ENCODE measurements around the gene PLAC8L1. TPM values are rescaled to one million over a fixed set of nuclear protein-coding genes. Genes with fewer than 3 reads are reported as not detected.

PLAC8L1 gene
- total RNA-seq, 2 experiments from 2014 or later, result 0.47 to 0.48 TPM

GRCh38 chr5:146107901-146108300 is 2.5 kb upstream of the PLAC8L1 start:
- Mint-ChIP-seq H3K9me3 (no peaks in the 10 kb centered on the region), H3K27me3 (no peaks in the 10 kb centered on the region), H3K27ac (no peak overlapping the region), H3K4me3 (no peak overlapping the region), H3K4me1 (no peaks in the 10 kb centered on the region), H3K36me3 (ENCODE audit: low read depth) (peaks cover 12% of the 10 kb centered on the region)
- DNase-seq, result no peak
- ChIA-PET CTCF (no interaction called here), POLR2A (no interaction called here)

GRCh38 chr5:146103594-146103993 is 1.8 kb downstream of the PLAC8L1 start:
- H3K27ac Mint-ChIP-seq, result no peak overlapping the region
- peaks cover 4% of the 10 kb centered on the region for H3K36me3 Mint-ChIP-seq (ENCODE audit: low read depth)
- H3K4me3 Mint-ChIP-seq, result no peak overlapping the region
- no peaks in the 10 kb centered on the region for H3K4me1 Mint-ChIP-seq
- no peak for DNase-seq
- POLR2A ChIA-PET, result no interaction called here
- H3K27me3 Mint-ChIP-seq, result no peaks in the 10 kb centered on the region
- CTCF ChIA-PET, result no interaction called here
- H3K9me3 Mint-ChIP-seq, result no peaks in the 10 kb centered on the region

- Mint-ChIP-seq H3K4me3 (no peak overlapping the region), H3K27ac (no peak overlapping the region), H3K4me1 (no peaks in the 10 kb centered on the region), H3K9me3 (no peaks in the 10 kb centered on the region), H3K36me3 (ENCODE audit: low read depth) (peaks cover 4% of the 10 kb centered on the region), H3K27me3 (no peaks in the 10 kb centered on the region)
- ChIA-PET POLR2A (no interaction called here), CTCF (no interaction called here)
- DNase-seq, result no peak
Observed at GRCh38 chr5:146101646-146102045, 3.7 kb downstream of the PLAC8L1 start.

DNA sequence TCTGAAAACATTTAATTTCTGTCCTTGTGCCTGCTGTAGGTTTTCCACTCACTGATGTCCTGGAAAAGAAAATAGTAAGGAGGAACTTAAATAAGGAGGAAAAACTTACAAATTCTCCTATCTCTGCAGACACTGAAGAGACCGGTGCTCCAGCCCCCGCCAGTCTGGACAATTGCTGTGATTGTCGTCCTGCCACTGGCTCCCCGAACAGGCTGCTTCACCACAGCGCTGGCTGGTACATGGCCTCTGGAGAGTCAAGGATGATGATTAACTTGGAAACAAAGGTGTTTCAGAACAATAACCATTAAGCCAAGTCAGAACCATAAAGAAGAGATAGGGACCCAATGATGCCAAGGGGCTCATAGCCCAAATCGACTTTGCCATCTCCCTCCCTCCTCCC is 7.3 kb downstream of the PLAC8L1 start:
- no peak for DNase-seq
- no peaks in the 10 kb centered on the region for H3K9me3 Mint-ChIP-seq
- no peaks in the 10 kb centered on the region for H3K27me3 Mint-ChIP-seq
- H3K4me1 Mint-ChIP-seq, result no peaks in the 10 kb centered on the region
- no peaks in the 10 kb centered on the region for H3K36me3 Mint-ChIP-seq (ENCODE audit: low read depth)
- ChIA-PET POLR2A (no interaction called here), CTCF (no interaction called here)
- no peak overlapping the region for H3K27ac Mint-ChIP-seq
- no peak overlapping the region for H3K4me3 Mint-ChIP-seq

DNA sequence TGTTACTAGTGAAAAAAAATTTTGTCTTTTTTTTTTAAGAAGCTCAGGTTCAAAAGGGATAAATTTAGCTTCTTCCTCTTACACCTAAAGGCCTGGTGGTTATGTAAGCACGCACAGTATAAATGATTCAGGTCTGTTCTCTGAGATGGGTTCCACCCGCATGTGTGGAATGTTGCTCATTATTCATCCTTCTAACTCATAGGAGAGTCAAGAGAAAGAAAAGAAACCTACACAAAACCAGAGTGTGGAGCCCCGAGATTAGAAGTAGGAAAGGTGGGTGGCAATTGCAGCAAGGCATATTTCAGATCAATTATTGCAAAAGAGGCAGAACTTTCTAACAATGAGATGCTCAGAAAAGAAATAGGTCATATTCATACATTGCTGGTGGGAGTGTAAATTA is 13.5 kb downstream of the PLAC8L1 start:
- no peak overlapping the region for H3K27ac Mint-ChIP-seq
- DNase-seq, result no peak
- no peaks in the 10 kb centered on the region for H3K9me3 Mint-ChIP-seq
- no peaks in the 10 kb centered on the region for H3K4me1 Mint-ChIP-seq
- no peaks in the 10 kb centered on the region for H3K36me3 Mint-ChIP-seq (ENCODE audit: low read depth)
- ChIA-PET CTCF (interaction anchor here (0.5 to 0.8 kb wide), 2 partner anchors 20 to 155 kb away, joined by 3 read pairs; no protein-coding TSS in a partner anchor), POLR2A (no interaction called here)
- H3K27me3 Mint-ChIP-seq, result no peaks in the 10 kb centered on the region
- no peak overlapping the region for H3K4me3 Mint-ChIP-seq

DNA sequence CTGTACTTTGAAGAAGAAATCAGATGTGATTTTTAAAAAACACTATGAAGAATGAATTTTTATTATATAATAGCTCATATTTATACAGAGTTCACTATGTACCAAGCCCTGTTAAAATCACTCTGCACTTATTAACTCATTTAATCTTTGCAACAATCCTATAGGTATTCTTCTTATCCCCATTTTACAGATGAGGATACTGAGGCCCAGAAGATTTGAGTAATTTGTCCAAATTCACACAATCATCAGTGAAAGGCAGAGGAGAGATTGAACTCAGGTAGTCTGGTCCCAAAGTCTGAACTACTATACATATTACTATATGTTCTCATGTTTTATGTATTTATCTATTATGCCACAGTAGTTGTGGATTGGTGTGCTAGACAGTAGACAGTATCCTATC is 16.1 kb downstream of the PLAC8L1 start:
- no peak overlapping the region for H3K27ac Mint-ChIP-seq
- no peaks in the 10 kb centered on the region for H3K36me3 Mint-ChIP-seq (ENCODE audit: low read depth)
- no peaks in the 10 kb centered on the region for H3K27me3 Mint-ChIP-seq
- no peak overlapping the region for H3K4me3 Mint-ChIP-seq
- DNase-seq, result no peak
- ChIA-PET POLR2A (no interaction called here), CTCF (no interaction called here)
- no peaks in the 10 kb centered on the region for H3K9me3 Mint-ChIP-seq
- H3K4me1 Mint-ChIP-seq, result no peaks in the 10 kb centered on the region

GRCh38 chr5:146088098-146088497 is 17.3 kb downstream of the PLAC8L1 start:
- peaks cover 2% of the 10 kb centered on the region for H3K4me1 Mint-ChIP-seq
- no peak overlapping the region for H3K27ac Mint-ChIP-seq
- ChIA-PET POLR2A (no interaction called here), CTCF (no interaction called here)
- no peak for DNase-seq
- no peaks in the 10 kb centered on the region for H3K9me3 Mint-ChIP-seq
- peaks cover 2% of the 10 kb centered on the region for H3K27me3 Mint-ChIP-seq
- no peak overlapping the region for H3K4me3 Mint-ChIP-seq
- H3K36me3 Mint-ChIP-seq (ENCODE audit: low read depth), result no peaks in the 10 kb centered on the region

GRCh38 chr5:146084376-146084775 is 21.0 kb downstream of the PLAC8L1 start:
- Mint-ChIP-seq H3K27ac (no peak overlapping the region), H3K27me3 (peaks cover 6% of the 10 kb centered on the region), H3K36me3 (ENCODE audit: low read depth) (no peaks in the 10 kb centered on the region), H3K4me1 (peaks cover 13% of the 10 kb centered on the region), H3K4me3 (no peak overlapping the region), H3K9me3 (no peaks in the 10 kb centered on the region)
- ChIA-PET CTCF (no interaction called here), POLR2A (no interaction called here)
- DNase-seq, result no peak

- DNase-seq, result no peak
- Mint-ChIP-seq H3K4me1 (peaks cover 15% of the 10 kb centered on the region), H3K27me3 (peaks cover 15% of the 10 kb centered on the region), H3K9me3 (no peaks in the 10 kb centered on the region), H3K4me3 (no peak overlapping the region), H3K27ac (no peak overlapping the region), H3K36me3 (ENCODE audit: low read depth) (no peaks in the 10 kb centered on the region)
- POLR2A ChIA-PET, result no interaction called here
- CTCF ChIA-PET, result interaction anchor here (0.6 kb wide), 1 partner anchor 70 kb away, joined by 3 read pairs; no protein-coding TSS in a partner anchor
Observed at GRCh38 chr5:146082798-146083197, 22.6 kb downstream of the PLAC8L1 start.

DNA sequence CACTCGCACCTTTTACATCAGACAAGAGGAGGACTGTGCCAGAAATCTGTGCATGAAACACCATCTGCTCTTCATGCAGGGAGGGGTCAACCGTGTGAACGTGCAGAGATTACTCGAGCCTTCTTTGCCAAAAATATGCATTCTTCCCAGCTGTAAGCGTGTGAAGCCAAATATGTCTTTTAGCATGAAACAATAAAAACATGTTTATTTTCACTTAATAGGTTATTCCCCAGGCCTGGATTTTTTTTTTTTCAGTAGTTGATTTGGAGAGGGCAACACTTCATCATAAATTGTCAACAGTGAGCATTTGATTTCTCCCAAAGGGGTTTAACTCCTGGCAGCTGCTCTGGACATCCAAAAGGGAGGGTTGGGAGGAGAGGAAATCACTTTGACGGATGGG is 23.8 kb downstream of the PLAC8L1 start:
- DNase-seq, result no peak
- ChIA-PET CTCF (no interaction called here), POLR2A (no interaction called here)
- Mint-ChIP-seq H3K27me3 (peaks cover 20% of the 10 kb centered on the region), H3K27ac (no peak overlapping the region), H3K9me3 (no peaks in the 10 kb centered on the region), H3K4me1 (peaks cover 15% of the 10 kb centered on the region), H3K4me3 (no peak overlapping the region), H3K36me3 (ENCODE audit: low read depth) (no peaks in the 10 kb centered on the region)

DNA sequence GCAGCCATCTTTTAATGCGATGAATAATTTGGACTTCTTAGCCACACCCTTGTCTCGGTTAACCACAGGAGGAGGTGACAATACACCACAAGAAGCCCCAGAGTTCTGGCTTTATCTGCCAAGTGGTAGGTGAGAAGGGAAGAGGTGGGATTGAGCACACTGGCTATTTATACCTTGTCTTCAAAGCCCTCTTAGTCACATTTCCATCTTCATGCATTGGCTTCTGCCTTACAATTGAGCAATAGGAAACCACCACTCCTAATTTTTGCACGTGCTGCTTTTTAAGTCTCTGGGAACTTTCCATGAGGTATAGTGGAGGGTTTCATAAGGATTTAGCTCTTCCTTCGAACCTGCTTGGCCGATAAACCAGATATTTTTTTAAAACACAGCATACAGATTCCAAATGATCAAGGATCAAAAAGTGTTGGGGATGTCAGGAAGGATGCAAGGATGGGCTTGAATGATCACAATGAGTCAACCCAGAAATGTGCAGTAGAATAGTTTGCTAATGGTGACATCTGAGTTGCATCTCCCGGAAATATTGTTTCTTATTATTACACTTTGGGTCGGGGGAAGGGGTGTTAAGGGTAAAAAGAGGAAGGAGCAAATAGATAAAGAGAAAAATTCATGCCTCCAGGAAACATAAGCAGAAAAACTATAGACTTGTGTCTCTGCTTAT is 25.5 kb downstream of the PLAC8L1 start:
- DNase-seq, result peak; percentile 36
- peaks cover 20% of the 10 kb centered on the region for H3K27me3 Mint-ChIP-seq
- ChIA-PET POLR2A (no interaction called here), CTCF (no interaction called here)
- no peaks in the 10 kb centered on the region for H3K36me3 Mint-ChIP-seq (ENCODE audit: low read depth)
- H3K9me3 Mint-ChIP-seq, result no peaks in the 10 kb centered on the region
- H3K4me1 Mint-ChIP-seq, result peaks cover 15% of the 10 kb centered on the region
- no peak overlapping the region for H3K4me3 Mint-ChIP-seq
- no peak overlapping the region for H3K27ac Mint-ChIP-seq

DNA sequence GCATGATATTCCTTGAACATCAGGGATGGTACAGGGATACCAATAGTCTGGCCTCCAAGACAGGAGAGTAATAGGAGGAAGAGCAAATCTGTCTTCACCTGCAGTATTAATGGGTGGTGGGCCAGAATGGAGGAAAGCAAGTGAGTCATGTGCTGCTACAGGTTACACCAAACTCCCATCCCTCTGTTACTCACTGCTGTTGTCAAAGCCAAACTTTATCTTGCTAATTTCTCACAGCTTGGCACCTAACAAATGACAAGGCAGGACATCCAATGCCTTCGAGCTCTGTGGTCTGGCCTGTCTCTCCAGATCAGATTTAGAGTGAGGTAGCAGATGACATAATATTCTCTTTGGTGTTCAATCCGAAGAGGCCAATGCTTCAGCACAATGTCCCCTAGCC is 26.8 kb downstream of the PLAC8L1 start:
- DNase-seq, result no peak
- ChIA-PET CTCF (no interaction called here), POLR2A (no interaction called here)
- Mint-ChIP-seq H3K4me3 (no peak overlapping the region), H3K27ac (no peak overlapping the region), H3K4me1 (peaks cover 15% of the 10 kb centered on the region), H3K36me3 (ENCODE audit: low read depth) (no peaks in the 10 kb centered on the region), H3K27me3 (peaks cover 20% of the 10 kb centered on the region), H3K9me3 (no peaks in the 10 kb centered on the region)

- Mint-ChIP-seq H3K4me3 (no peak overlapping the region), H3K4me1 (peaks cover 11% of the 10 kb centered on the region), H3K27me3 (peaks cover 22% of the 10 kb centered on the region), H3K27ac (no peak overlapping the region), H3K9me3 (no peaks in the 10 kb centered on the region), H3K36me3 (ENCODE audit: low read depth) (no peaks in the 10 kb centered on the region)
- no peak for DNase-seq
- ChIA-PET CTCF (no interaction called here), POLR2A (no interaction called here)
Observed at GRCh38 chr5:146076455-146076854, 28.9 kb downstream of the PLAC8L1 start.

- Mint-ChIP-seq H3K4me3 (no peak overlapping the region), H3K9me3 (no peaks in the 10 kb centered on the region), H3K27ac (no peak overlapping the region), H3K36me3 (ENCODE audit: low read depth) (no peaks in the 10 kb centered on the region), H3K4me1 (peaks cover 11% of the 10 kb centered on the region), H3K27me3 (peaks cover 22% of the 10 kb centered on the region)
- CTCF ChIA-PET, result interaction anchor here (0.6 kb wide), 1 partner anchor 17 kb away, joined by 3 read pairs; no protein-coding TSS in a partner anchor
- POLR2A ChIA-PET, result no interaction called here
- DNase-seq, result no peak
Observed at GRCh38 chr5:146076028-146076427, 29.3 kb downstream of the PLAC8L1 start.

Measured in activated CD4-positive, alpha-beta T cell treated with anti-CD3 and anti-CD28 coated beads, Interleukin-2, amount 10 ng/mL, durations not matched to agents 7 days and 5 days (primary cell).